Activated effector memory CD4-positive, alpha-beta T cell treated with Interleukin-2 at 50 U/mL for 16 hours (primary cell): ENCODE data around the gene APBA2.
"Not testable (repeated sequence)": the region's sequence is repeated elsewhere in the genome, so short reads cannot be mapped to it uniquely, and the experiment has no call there.

Experiments used
- DNase-seq: peaks from one replicate; pipeline ENCODE4 v3.0.0-alpha.2; 2020

APBA2 gene

GRCh38 chr15:29141308-29142128, 255.7 kb downstream of the APBA2 start:
- no peak for DNase-seq

- no peak for DNase-seq
Observed at GRCh38 chr15:29142129-29142747, 256.5 kb downstream of the APBA2 start.

- DNase-seq, result no peak
Observed at GRCh38 chr15:29143293-29143692, 257.5 kb downstream of the APBA2 start.

GRCh38 chr15:29143909-29144635, 258.3 kb downstream of the APBA2 start:
- DNase-seq, result no peak

GRCh38 chr15:29149738-29150075, 263.9 kb downstream of the APBA2 start:
- DNase-seq, result no peak

GRCh38 chr15:29150515-29151483, 265.0 kb downstream of the APBA2 start:
- DNase-seq, result no peak

- DNase-seq, result no peak
Observed at GRCh38 chr15:29151484-29151857, 265.7 kb downstream of the APBA2 start.

GRCh38 chr15:29156521-29156920, 270.7 kb downstream of the APBA2 start:
- DNase-seq, result no peak

- DNase-seq, result no peak
Observed at GRCh38 chr15:29159771-29160455, 274.1 kb downstream of the APBA2 start.

GRCh38 chr15:29162411-29162810, 276.6 kb downstream of the APBA2 start:
- no peak for DNase-seq

- not testable (repeated sequence) for DNase-seq
Observed at GRCh38 chr15:29167122-29167521, 281.3 kb downstream of the APBA2 start.
